ENCODE data around the gene TAL2. TPM values are rescaled to one million over a fixed set of nuclear protein-coding genes. Genes with fewer than 3 reads are reported as not detected.

The TAL2 gene
- total and polyA plus RNA-seq, 2 donors (not counting 1 experiment from before 2014, with no cell fraction given) = 0.37 to 7.0 TPM

DNA sequence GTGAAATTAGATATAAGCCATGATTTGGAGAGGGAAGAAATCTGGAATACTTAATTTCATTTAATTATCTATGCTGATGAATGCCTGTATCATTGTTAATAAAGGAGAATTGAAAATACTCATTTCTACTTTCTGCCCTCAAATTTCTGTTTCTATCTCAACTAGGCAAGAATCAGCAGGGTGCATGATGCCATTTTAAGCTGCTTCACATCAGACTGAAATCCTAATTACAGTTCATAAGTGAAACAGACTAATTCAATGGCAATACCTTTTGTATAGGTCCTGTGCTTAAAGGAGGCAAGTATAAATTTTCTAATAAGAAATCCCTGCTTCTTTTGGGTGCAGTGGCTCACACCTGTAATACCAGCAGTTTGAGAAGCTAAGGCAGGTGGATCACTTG is 22.3 kb upstream of the TAL2 start:
- Mint-ChIP-seq H3K9me3 (ENCODE audit: insufficient read depth) (peaks cover 2% of the 10 kb centered on the region), H3K27ac (no peak overlapping the region), H3K4me3 (no peak overlapping the region), H3K27me3 (no peaks in the 10 kb centered on the region), H3K4me1 (no peaks in the 10 kb centered on the region)
- Histone ChIP-seq H3K4me2 (replicated peaks; ENCODE audit: low read depth, low read length, poor library complexity, severe bottlenecking) (no peak overlapping the region), H4K20me1 (ENCODE audit: control insufficient read depth, insufficient read depth, low read length, poor library complexity, severe bottlenecking) (no peaks in the 10 kb centered on the region), H3K9me3 (ENCODE audit: control extremely low read depth in 1 of 3, control insufficient read depth in 2 of 3, insufficient read depth in 1 of 3, low read length in 2 of 3) (no peaks in the 10 kb centered on the region), H3K9ac (ENCODE audit: low read length) (no peak overlapping the region), H3K27ac (ENCODE audit: low read length in 2 of 2) (no peak overlapping the region), H3K79me2 (ENCODE audit: control insufficient read depth, insufficient read depth, low read length) (no peaks in the 10 kb centered on the region), H2AFZ (ENCODE audit: insufficient read depth, low read depth, low read length, poor library complexity, severe bottlenecking) (no peak overlapping the region), H3K4me1 (ENCODE audit: control insufficient read depth in 2 of 2, insufficient read depth in 2 of 2, low read length in 2 of 2) (no peaks in the 10 kb centered on the region), H3K36me3 (replicated peaks in 1 of 2; ENCODE audit: control extremely low read depth in 1 of 2, control insufficient read depth in 1 of 2, extremely low read depth in 1 of 2, insufficient read depth in 2 of 2, low read length in 1 of 2) (peaks cover 0 to 8% of the 10 kb centered on the region in 2 experiments), H3K4me3 (ENCODE audit: control extremely low read depth in 1 of 5, extremely low read depth in 1 of 5, insufficient read depth in 1 of 5, low read depth in 2 of 5, low read length in 4 of 5) (no peak overlapping the region), H3K27me3 (replicated peaks in 1 of 4; ENCODE audit: control extremely low read depth in 1 of 4, control insufficient read depth in 3 of 4, insufficient read depth in 4 of 4, low read length in 3 of 4) (no peaks in the 10 kb centered on the region)
- no peak for ATAC-seq (ENCODE audit: low read depth)
- intact Hi-C loops (cut with micrococcal nuclease) = no loop called here
- TF ChIP-seq, protein P1, sequence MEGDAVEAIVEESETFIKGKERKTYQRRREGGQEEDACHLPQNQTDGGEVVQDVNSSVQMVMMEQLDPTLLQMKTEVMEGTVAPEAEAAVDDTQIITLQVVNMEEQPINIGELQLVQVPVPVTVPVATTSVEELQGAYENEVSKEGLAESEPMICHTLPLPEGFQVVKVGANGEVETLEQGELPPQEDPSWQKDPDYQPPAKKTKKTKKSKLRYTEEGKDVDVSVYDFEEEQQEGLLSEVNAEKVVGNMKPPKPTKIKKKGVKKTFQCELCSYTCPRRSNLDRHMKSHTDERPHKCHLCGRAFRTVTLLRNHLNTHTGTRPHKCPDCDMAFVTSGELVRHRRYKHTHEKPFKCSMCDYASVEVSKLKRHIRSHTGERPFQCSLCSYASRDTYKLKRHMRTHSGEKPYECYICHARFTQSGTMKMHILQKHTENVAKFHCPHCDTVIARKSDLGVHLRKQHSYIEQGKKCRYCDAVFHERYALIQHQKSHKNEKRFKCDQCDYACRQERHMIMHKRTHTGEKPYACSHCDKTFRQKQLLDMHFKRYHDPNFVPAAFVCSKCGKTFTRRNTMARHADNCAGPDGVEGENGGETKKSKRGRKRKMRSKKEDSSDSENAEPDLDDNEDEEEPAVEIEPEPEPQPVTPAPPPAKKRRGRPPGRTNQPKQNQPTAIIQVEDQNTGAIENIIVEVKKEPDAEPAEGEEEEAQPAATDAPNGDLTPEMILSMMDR (IDR thresholded peaks at IDR 0.05) = no peak
- TF ChIP-seq EZH2 (IDR thresholded peaks at IDR 0.05; ENCODE audit: borderline replicate concordance, insufficient read depth, low read depth, low read length, poor library complexity, severe bottlenecking) = no peak
- ChIA-PET CTCF (interaction anchor here (0.9 to 5.9 kb wide), 3 partner anchors 10 to 239 kb away, joined by 3 to 59 read pairs (median 3); no protein-coding TSS in a partner anchor), POLR2A (no interaction called here)
- no peak for DNase-seq

DNA sequence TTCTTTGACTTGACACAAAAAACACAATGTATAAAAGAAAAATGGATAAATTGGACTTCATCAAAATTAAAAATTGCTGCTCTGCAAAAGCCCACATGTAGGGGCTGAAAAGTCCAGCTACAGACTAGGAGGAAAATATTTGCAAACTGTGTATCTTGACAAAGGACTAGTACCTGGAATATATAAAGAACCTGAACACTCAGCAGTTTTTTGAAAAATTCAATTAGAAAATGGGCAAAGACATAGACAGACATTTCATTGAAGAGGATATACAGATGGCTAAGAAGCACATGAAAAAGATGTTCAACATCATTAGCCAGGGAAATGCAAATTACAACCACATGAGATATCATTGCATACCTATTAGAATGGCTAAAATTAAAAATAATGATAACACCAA is 18.5 kb upstream of the TAL2 start:
- ChIA-PET POLR2A (no interaction called here), CTCF (no interaction called here)
- ATAC-seq (ENCODE audit: low read depth) (no peak), DNase-seq (no peak)
- H3K79me2 ChIP-seq (ENCODE audit: control insufficient read depth, insufficient read depth, low read length) = no peaks in the 10 kb centered on the region
- H3K36me3 ChIP-seq (replicated peaks in 1 of 2; ENCODE audit: control extremely low read depth in 1 of 2, control insufficient read depth in 1 of 2, extremely low read depth in 1 of 2, insufficient read depth in 2 of 2, low read length in 1 of 2) = peaks cover 0 to 4% of the 10 kb centered on the region in 2 experiments
- Mint-ChIP-seq H3K9me3 (ENCODE audit: insufficient read depth) (peaks cover 2% of the 10 kb centered on the region), H3K27ac (no peak overlapping the region), H3K4me3 (no peak overlapping the region), H3K4me1 (no peaks in the 10 kb centered on the region), H3K27me3 (no peaks in the 10 kb centered on the region)
- H3K4me1 ChIP-seq (ENCODE audit: control insufficient read depth in 2 of 2, insufficient read depth in 2 of 2, low read length in 2 of 2) = no peaks in the 10 kb centered on the region
- no peak overlapping the region for H2AFZ ChIP-seq (ENCODE audit: insufficient read depth, low read depth, low read length, poor library complexity, severe bottlenecking)
- H3K4me3 ChIP-seq (ENCODE audit: control extremely low read depth in 1 of 5, extremely low read depth in 1 of 5, insufficient read depth in 1 of 5, low read depth in 2 of 5, low read length in 4 of 5) = no peak overlapping the region
- no peak overlapping the region for H3K27ac ChIP-seq (ENCODE audit: low read length in 2 of 2)
- TF ChIP-seq EZH2 (IDR thresholded peaks at IDR 0.05; ENCODE audit: borderline replicate concordance, insufficient read depth, low read depth, low read length, poor library complexity, severe bottlenecking) = no peak
- TF ChIP-seq, protein P1 (IDR thresholded peaks at IDR 0.05) = no peak
- no peaks in the 10 kb centered on the region for H3K9me3 ChIP-seq (ENCODE audit: control extremely low read depth in 1 of 3, control insufficient read depth in 2 of 3, insufficient read depth in 1 of 3, low read length in 2 of 3)
- H3K9ac ChIP-seq (ENCODE audit: low read length) = no peak overlapping the region
- intact Hi-C loops (cut with micrococcal nuclease) = no loop called here
- H3K4me2 ChIP-seq (replicated peaks; ENCODE audit: low read depth, low read length, poor library complexity, severe bottlenecking) = no peak overlapping the region
- no peaks in the 10 kb centered on the region for H4K20me1 ChIP-seq (ENCODE audit: control insufficient read depth, insufficient read depth, low read length, poor library complexity, severe bottlenecking)
- no peaks in the 10 kb centered on the region for H3K27me3 ChIP-seq (replicated peaks in 1 of 4; ENCODE audit: control extremely low read depth in 1 of 4, control insufficient read depth in 3 of 4, insufficient read depth in 4 of 4, low read length in 3 of 4)

Data from B cell (primary cell).